Endothelial cell of umbilical vein (primary cell): ENCODE data around the gene TOP2A. TPM values are rescaled to one million over a fixed set of nuclear protein-coding genes. Genes with fewer than 3 reads are reported as not detected.
A peak's percentile ranks its signal among the peaks of the same experiment; 100 is the strongest.

Experiments
- BruUV-seq: library from RNA; stranded (reverse); fragments of 400-500 nt; replicated peaks from 2 replicates; lab custom pipeline; 2021; lab: Mats Ljungman, UMichigan
- CTCF ChIA-PET: fragments of 300-600, 350-600 bp; sonication (Branson Sonifier 250); formaldehyde crosslinking; loops from one replicate; lab custom pipeline; 2021; ENCODE audit warnings: antibody characterized with exemption, inconsistent platforms; lab: Charles Lee
- POLR2A ChIA-PET: fragments of 300-600, 350-600 bp; sonication (Branson Sonifier 250); formaldehyde crosslinking; loops from one replicate; lab custom pipeline; 2021; ENCODE audit warnings: antibody characterized with exemption, inconsistent platforms; lab: Charles Lee
- DNase-seq: peaks from one replicate; pipeline ENCODE4 v3.0.0-alpha.2; 2011; ENCODE audit warnings: low read depth, low spot score
- FAIRE-seq: peaks from 2 replicates; lab custom pipeline; 2011; peaks lifted over from hg19 to GRCh38; lab: Jason Lieb, UNC
- H2AFZ ChIP-seq: 2 replicates; pipeline ENCODE4 v1.6.0; 2012; ENCODE audit warnings: low read depth, low read length, control low read depth, inconsistent platforms
- H3K27ac ChIP-seq: 2 replicates; pipeline ENCODE4 v1.5.1; 2011; ENCODE audit warnings: low read depth, mild to moderate bottlenecking, control low read depth, low read length, moderate library complexity; ENCODE audit not compliant: insufficient read depth
- H3K27me3 ChIP-seq, 2 experiments: 2 replicates each; pipeline versions ENCODE4 v1.6.0 to v1.6.1; 2011; ENCODE audit warnings: low read length in 2 of 2, mixed read lengths in 1 of 2; ENCODE audit not compliant: control insufficient read depth in 2 of 2, insufficient read depth in 2 of 2
- H3K36me3 ChIP-seq, 2 experiments: 2 replicates in 1 of 2; 3 replicates in 1 of 2; pipeline ENCODE4 v1.5.1; 2011; ENCODE audit warnings: low read length in 2 of 2, mild to moderate bottlenecking in 1 of 2, moderate library complexity in 1 of 2; ENCODE audit not compliant: control insufficient read depth in 2 of 2, insufficient read depth in 2 of 2; ENCODE audit errors: extremely low read depth in 1 of 2
- H3K4me1 ChIP-seq: 3 replicates; pipeline ENCODE4 v1.5.1; 2011; ENCODE audit warnings: mild to moderate bottlenecking, low read length; ENCODE audit not compliant: control insufficient read depth, insufficient read depth; ENCODE audit errors: extremely low read depth
- H3K4me2 ChIP-seq: 2 replicates; pipeline ENCODE4 v1.6.1; 2011; ENCODE audit warnings: low read length, control low read depth, mixed read lengths; ENCODE audit not compliant: insufficient read depth
- H3K4me3 ChIP-seq, 3 experiments: fragments of 200-600 bp in 1 of 3; sonication (generic), shearing (Covaris generic) in 1 of 3; replicated peaks in 1 of 3; 2 replicates each; pipeline ENCODE4 v1.5.1; 2011 to 2016; ENCODE audit warnings: control low read depth in 3 of 3, low read length in 3 of 3, mild to moderate bottlenecking in 2 of 3, inconsistent platforms in 1 of 3, low read depth in 1 of 3, moderate library complexity in 1 of 3; ENCODE audit not compliant: insufficient read depth in 1 of 3
- H3K79me2 ChIP-seq: 2 replicates; pipeline ENCODE4 v1.6.0; 2012; ENCODE audit warnings: low read length, inconsistent platforms; ENCODE audit not compliant: control insufficient read depth, insufficient read depth
- H3K9ac ChIP-seq: replicated peaks from 2 replicates; pipeline ENCODE3; 2011; ENCODE audit warnings: low read length, control low read depth; ENCODE audit not compliant: insufficient read depth; ENCODE audit errors: extremely low read depth
- H3K9me1 ChIP-seq: replicated peaks from 3 replicates; pipeline ENCODE4 v1.6.0; 2011; ENCODE audit warnings: mild to moderate bottlenecking, low read length; ENCODE audit not compliant: control insufficient read depth, insufficient read depth; ENCODE audit errors: extremely low read depth
- H3K9me3 ChIP-seq: replicated peaks from 2 replicates; pipeline ENCODE4 v1.5.1; 2012; ENCODE audit warnings: low read length, inconsistent platforms; ENCODE audit not compliant: control insufficient read depth, insufficient read depth
- H4K20me1 ChIP-seq: replicated peaks from 2 replicates; pipeline ENCODE3; 2011; ENCODE audit warnings: mild to moderate bottlenecking, low read length; ENCODE audit not compliant: control insufficient read depth, insufficient read depth; ENCODE audit errors: extremely low read depth
- MYC ChIP-seq: IDR thresholded peaks from one replicate; pipeline ENCODE4 v1.6.1; 2011; ENCODE audit warnings: mild to moderate bottlenecking, low read depth, low read length
- POLR2A ChIP-seq: IDR thresholded peaks from 2 replicates; pipeline ENCODE4 v1.6.1; 2012; ENCODE audit warnings: low read depth, mild to moderate bottlenecking, control low read depth, low read length
- POLR2AphosphoS5 ChIP-seq: IDR thresholded peaks from 2 replicates; pipeline ENCODE4 v1.6.1; 2012; ENCODE audit warnings: low read depth, mild to moderate bottlenecking, control low read depth, low read length, moderate library complexity; ENCODE audit not compliant: insufficient read depth
- dilution Hi-C: fragments of 300-500 bp; cut with MboI; formaldehyde crosslinking; loops from one replicate; pipeline ENCODE4 v1.15.0; 2019; ENCODE audit warnings: low sequenced_read_pairs; ENCODE audit not compliant: extremely low pct_ligation_motif_present
- intact Hi-C: fragments of 100-400 bp; cut with micrococcal nuclease; formaldehyde crosslinking; loops from one replicate; pipeline ENCODE4 v1.10.0; 2022
- polyA plus RNA-seq, 4 experiments: library from polyadenylated mRNA; depleted of rRNA in 3 of 4; stranded (reverse) in 3 of 4; unstranded in 1 of 4; fragments of >200 nt; gene quantifications; 2 replicates each; pipeline versions ENCODE4 v1.2.1 to v1.2.3, GENCODE V29; 2011 to 2012; ENCODE audit warnings: missing spikeins in 1 of 4
- total RNA-seq: library from RNA; stranded (reverse); gene quantifications from 2 replicates; pipeline ENCODE4 v1.2.3, GENCODE V29; 2021
- TF ChIP-seq, protein P1 (sequence below): IDR thresholded peaks from 2 replicates; pipeline ENCODE4 v1.6.1; 2011; ENCODE audit not compliant: insufficient read depth, insufficient read length
- TF ChIP-seq, protein P2 (sequence below), 2 donors: IDR thresholded peaks; 1 replicate in 1 of 2; 2 replicates in 1 of 2; pipeline ENCODE4 v1.5.1; 2011; ENCODE audit warnings: low read length in 2 of 2, mild to moderate bottlenecking in 2 of 2, moderate library complexity in 2 of 2, control low read depth in 1 of 2, inconsistent platforms in 1 of 2, low read depth in 1 of 2; ENCODE audit not compliant: insufficient read depth in 1 of 2; ENCODE audit errors: extremely low read depth in 1 of 2

TOP2A gene
- total and polyA plus RNA-seq, 2 donors (not counting 3 experiments of a cell fraction or from before 2014, with no cell fraction given): 31.3 to 160 TPM

DNA sequence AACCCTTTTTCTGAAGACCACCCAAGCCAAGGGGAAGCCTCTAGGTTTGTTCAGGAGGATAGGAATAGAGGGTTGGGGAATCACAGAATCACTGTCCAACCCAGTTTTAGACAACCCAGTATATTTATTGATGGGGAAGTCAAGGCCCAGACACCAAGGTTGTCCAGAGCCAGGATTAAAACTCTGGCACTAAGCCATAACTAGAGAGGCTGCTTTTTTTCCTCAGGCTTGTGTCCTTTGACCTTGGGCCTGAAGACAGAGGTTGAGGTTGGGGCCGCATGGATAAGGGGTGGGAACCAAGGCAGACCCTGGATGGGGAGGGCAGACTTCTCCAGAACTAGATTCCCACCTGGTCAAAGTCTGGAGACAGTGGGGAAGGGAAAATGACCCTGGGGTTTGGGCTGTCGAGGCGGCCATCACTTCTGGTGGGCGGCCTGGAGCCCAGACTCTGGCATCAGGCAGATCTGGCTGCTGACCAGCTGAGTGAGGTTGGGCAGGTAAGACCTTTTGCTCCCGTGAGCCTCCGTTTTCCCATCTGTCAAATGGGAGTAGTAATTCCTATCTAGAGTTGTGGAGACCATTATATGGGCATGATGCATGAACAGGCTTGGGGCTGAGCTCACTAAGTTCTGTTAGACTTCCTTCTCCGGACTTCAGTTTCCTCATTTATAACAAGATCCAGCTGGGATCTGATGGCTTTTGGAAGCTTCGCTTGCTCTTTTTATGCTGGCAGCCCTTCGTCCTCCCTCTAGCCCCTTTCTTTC, 43.5 kb upstream of the TOP2A start:
- Histone ChIP-seq H3K27me3 (peaks cover 0 to 1% of the 10 kb centered on the region in 2 experiments), H3K79me2 (no peaks in the 10 kb centered on the region), H3K9ac (no peak overlapping the region), H3K9me1 (no peaks in the 10 kb centered on the region), H3K4me3 (no peak overlapping the region), H3K4me1 (no peaks in the 10 kb centered on the region), H3K27ac (no peak overlapping the region), H2AFZ (no peak overlapping the region), H3K36me3 (peaks cover 6 to 31% of the 10 kb centered on the region in 2 experiments), H3K9me3 (no peaks in the 10 kb centered on the region), H3K4me2 (no peak overlapping the region), H4K20me1 (no peaks in the 10 kb centered on the region)
- ChIA-PET CTCF (interaction anchor here (0.8 to 4.5 kb wide), 7 partner anchors 11 to 154 kb away, joined by 3 to 31 read pairs (median 4); no protein-coding TSS in a partner anchor), POLR2A (no interaction called here)
- FAIRE-seq (no peak), DNase-seq (no peak)
- TF ChIP-seq POLR2AphosphoS5: peak; percentile 41
- TF ChIP-seq, protein P1, sequence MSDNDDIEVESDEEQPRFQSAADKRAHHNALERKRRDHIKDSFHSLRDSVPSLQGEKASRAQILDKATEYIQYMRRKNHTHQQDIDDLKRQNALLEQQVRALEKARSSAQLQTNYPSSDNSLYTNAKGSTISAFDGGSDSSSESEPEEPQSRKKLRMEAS: no peak
- no peak for TF ChIP-seq MYC
- TF ChIP-seq POLR2A: peak; percentile 38
- TF ChIP-seq, protein P2, sequence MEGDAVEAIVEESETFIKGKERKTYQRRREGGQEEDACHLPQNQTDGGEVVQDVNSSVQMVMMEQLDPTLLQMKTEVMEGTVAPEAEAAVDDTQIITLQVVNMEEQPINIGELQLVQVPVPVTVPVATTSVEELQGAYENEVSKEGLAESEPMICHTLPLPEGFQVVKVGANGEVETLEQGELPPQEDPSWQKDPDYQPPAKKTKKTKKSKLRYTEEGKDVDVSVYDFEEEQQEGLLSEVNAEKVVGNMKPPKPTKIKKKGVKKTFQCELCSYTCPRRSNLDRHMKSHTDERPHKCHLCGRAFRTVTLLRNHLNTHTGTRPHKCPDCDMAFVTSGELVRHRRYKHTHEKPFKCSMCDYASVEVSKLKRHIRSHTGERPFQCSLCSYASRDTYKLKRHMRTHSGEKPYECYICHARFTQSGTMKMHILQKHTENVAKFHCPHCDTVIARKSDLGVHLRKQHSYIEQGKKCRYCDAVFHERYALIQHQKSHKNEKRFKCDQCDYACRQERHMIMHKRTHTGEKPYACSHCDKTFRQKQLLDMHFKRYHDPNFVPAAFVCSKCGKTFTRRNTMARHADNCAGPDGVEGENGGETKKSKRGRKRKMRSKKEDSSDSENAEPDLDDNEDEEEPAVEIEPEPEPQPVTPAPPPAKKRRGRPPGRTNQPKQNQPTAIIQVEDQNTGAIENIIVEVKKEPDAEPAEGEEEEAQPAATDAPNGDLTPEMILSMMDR (IDR thresholded peaks at IDR 0.05; ENCODE audit: extremely low read depth in 1 of 2, insufficient read depth in 1 of 2, low read depth in 1 of 2, low read length in 2 of 2): no peak
- intact Hi-C loops: no loop called here
- BruUV-seq: no TSS peak
- dilution Hi-C loops: no loop called here
